ENCODE measurements around the gene ARID5B. TPM values are rescaled to one million over a fixed set of nuclear protein-coding genes. Genes with fewer than 3 reads are reported as not detected.

ARID5B gene
- polyA plus RNA-seq, 1 of the 3 experiments (the other 2 are of a cell fraction): 10.9 TPM

GRCh38 chr10:62037166-62037831 is 135.8 kb downstream of the ARID5B start:
- H3K9me2 ChIP-seq: no peaks in the 10 kb centered on the region
- H2AFZ ChIP-seq (ENCODE audit: low read depth): peak overlapping the region; percentile 32; the same call in 1 of the 2 replicates
- no peaks in the 10 kb centered on the region for H3K27me3 ChIP-seq (ENCODE audit: insufficient read depth)
- no peak for DNase-seq
- H3K9me3 ChIP-seq: no peaks in the 10 kb centered on the region
- peaks cover 39 to 60% of the 10 kb centered on the region in 2 experiments for H3K4me1 ChIP-seq (ENCODE audit: control insufficient read depth in 1 of 2, insufficient read depth in 2 of 2, low read depth in 1 of 2, low read length in 1 of 2)
- WGBS (ENCODE audit: low lambda C conversion rate): 62% methylated on average over 8 of the region's 8 CpGs
- H4K20me1 ChIP-seq (ENCODE audit: insufficient read depth): no peaks in the 10 kb centered on the region
- H3K79me2 ChIP-seq (ENCODE audit: insufficient read depth): peaks cover 46% of the 10 kb centered on the region
- ChIA-PET POLR2A (interaction anchor here (1.2 kb wide), 1 partner anchor 208 kb away, joined by 3 read pairs; no protein-coding TSS in a partner anchor), CTCF (interaction anchor here (0.7 to 11.2 kb wide), 15 partner anchors 11 to 1123 kb away, joined by 3 to 190 read pairs (median 16); partner anchors contain the start of gene ARID5B)
- H3F3A ChIP-seq (replicated peaks; ENCODE audit: insufficient read depth): peaks cover 23% of the 10 kb centered on the region
- no peaks in the 10 kb centered on the region for H3K36me3 ChIP-seq (replicated peaks in 1 of 2; ENCODE audit: control insufficient read depth in 1 of 2, insufficient read depth in 2 of 2, low read length in 1 of 2)
- no peak overlapping the region for H3K4me3 ChIP-seq (ENCODE audit: low read depth in 2 of 2, low read length in 1 of 2)
- H3K27ac ChIP-seq (ENCODE audit: low read depth in 2 of 2, low read length in 1 of 2): peak overlapping the region; percentile 75 to 84; a peak in 3 of 4 replicates
- TF ChIP-seq POLR2AphosphoS5 (IDR thresholded peaks at IDR 0.05; ENCODE audit: low read depth, low read length) (peak; percentile 26; the same call in 1 of the 2 replicates), TCF12 (IDR thresholded peaks at IDR 0.05) (peak; percentile 86), IRF3 (IDR thresholded peaks at IDR 0.05; ENCODE audit: low read depth, low read length) (no peak), EP300 (IDR thresholded peaks at IDR 0.05; ENCODE audit: borderline replicate concordance in 1 of 2, low read depth in 1 of 2, low read length in 1 of 2) (peak; percentile 32 to 70; a peak in 1 of 4 replicates), SMC3 (IDR thresholded peaks at IDR 0.05; ENCODE audit: low read depth, low read length) (no peak), JUND (IDR thresholded peaks at IDR 0.05) (peak; percentile 35), MEF2A (IDR thresholded peaks at IDR 0.05; ENCODE audit: borderline replicate concordance, low read depth) (peak; percentile 78), CHD2 (IDR thresholded peaks at IDR 0.05; ENCODE audit: low read length, partially characterized antibody) (peak; percentile 51), TEAD4 (IDR thresholded peaks at IDR 0.05; ENCODE audit: borderline replicate concordance, insufficient read depth) (no peak), NFIC (IDR thresholded peaks at IDR 0.05; ENCODE audit: borderline replicate concordance) (peak; percentile 70), YY1 (IDR thresholded peaks at IDR 0.05; ENCODE audit: low read depth) (no peak)
- TF ChIP-seq, protein P1, sequence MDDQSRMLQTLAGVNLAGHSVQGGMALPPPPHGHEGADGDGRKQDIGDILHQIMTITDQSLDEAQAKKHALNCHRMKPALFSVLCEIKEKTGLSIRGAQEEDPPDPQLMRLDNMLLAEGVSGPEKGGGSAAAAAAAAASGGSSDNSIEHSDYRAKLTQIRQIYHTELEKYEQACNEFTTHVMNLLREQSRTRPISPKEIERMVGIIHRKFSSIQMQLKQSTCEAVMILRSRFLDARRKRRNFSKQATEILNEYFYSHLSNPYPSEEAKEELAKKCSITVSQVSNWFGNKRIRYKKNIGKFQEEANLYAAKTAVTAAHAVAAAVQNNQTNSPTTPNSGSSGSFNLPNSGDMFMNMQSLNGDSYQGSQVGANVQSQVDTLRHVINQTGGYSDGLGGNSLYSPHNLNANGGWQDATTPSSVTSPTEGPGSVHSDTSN (IDR thresholded peaks at IDR 0.05): peak; percentile 56
- H3K4me2 ChIP-seq: peak overlapping the region; percentile 67; the same call in 1 of the 2 replicates
- peak overlapping the region; percentile 6; the same call in 1 of the 2 replicates for H3K9ac ChIP-seq

DNA sequence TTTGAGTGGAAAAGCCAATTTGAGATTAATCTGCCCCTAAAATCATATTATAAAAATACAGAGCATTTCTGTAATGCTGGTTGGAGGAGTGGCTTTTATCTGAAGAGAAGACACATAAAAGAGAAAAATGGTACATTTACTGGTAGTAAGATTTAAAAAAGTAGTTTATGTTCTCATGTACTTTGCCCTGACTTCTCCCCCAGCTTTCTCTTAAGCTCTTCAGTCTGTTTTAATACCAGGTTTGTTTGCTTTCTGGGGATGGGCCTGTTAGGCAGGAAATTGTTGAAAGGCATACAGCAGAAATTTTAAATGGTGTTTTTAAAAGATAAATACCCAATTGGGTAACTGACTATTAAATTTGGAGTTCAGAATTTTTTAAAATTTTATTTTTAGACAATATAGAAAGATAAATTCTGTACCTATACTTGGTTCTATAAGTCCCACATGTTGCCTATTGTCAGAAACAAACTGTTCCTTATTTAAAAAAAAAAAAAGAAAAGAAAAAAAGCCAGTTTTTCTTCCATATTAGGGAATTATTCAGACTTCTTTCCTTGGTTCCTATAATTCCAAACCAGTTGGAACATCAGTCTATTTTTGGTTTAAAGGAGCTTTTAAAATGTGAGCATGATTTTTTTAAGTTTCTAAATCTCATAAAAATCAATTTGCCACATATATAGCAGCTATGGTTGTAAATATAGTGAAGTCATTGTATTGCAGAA is 136.6 kb downstream of the ARID5B start:
- H3K4me1 ChIP-seq (ENCODE audit: control insufficient read depth in 1 of 2, insufficient read depth in 2 of 2, low read depth in 1 of 2, low read length in 1 of 2): peaks cover 39 to 63% of the 10 kb centered on the region in 2 experiments
- no peaks in the 10 kb centered on the region for H4K20me1 ChIP-seq (ENCODE audit: insufficient read depth)
- peak overlapping the region; percentile 67 for H3K4me2 ChIP-seq
- no peaks in the 10 kb centered on the region for H3K9me3 ChIP-seq
- H3K36me3 ChIP-seq (replicated peaks in 1 of 2; ENCODE audit: control insufficient read depth in 1 of 2, insufficient read depth in 2 of 2, low read length in 1 of 2): no peaks in the 10 kb centered on the region
- ChIA-PET POLR2A (interaction anchor here (1.0 to 1.2 kb wide), 2 partner anchors 207 kb away, joined by 3 to 4 read pairs; no protein-coding TSS in a partner anchor), CTCF (interaction anchor here (0.6 to 11.2 kb wide), 44 partner anchors 9 to 1155 kb away, joined by 3 to 190 read pairs (median 4); partner anchors contain the start of gene ARID5B)
- DNase-seq: no peak
- peaks cover 52% of the 10 kb centered on the region for H3K79me2 ChIP-seq (ENCODE audit: insufficient read depth)
- H3K9ac ChIP-seq: peak overlapping the region; percentile 6; the same call in 1 of the 2 replicates
- no peaks in the 10 kb centered on the region for H3K9me2 ChIP-seq
- H3K27me3 ChIP-seq (ENCODE audit: insufficient read depth): no peaks in the 10 kb centered on the region
- H2AFZ ChIP-seq (ENCODE audit: low read depth): no peak overlapping the region
- H3F3A ChIP-seq (replicated peaks; ENCODE audit: insufficient read depth): peaks cover 23% of the 10 kb centered on the region
- peak overlapping the region; percentile 75 to 84 for H3K27ac ChIP-seq (ENCODE audit: low read depth in 2 of 2, low read length in 1 of 2)
- 0 out of 4 replicates have a peak overlapping the region, but pooled peaks of 1 of the 2 experiments have one; percentile 43 for H3K4me3 ChIP-seq (ENCODE audit: low read depth in 2 of 2, low read length in 1 of 2)
- TF ChIP-seq, protein P2, sequence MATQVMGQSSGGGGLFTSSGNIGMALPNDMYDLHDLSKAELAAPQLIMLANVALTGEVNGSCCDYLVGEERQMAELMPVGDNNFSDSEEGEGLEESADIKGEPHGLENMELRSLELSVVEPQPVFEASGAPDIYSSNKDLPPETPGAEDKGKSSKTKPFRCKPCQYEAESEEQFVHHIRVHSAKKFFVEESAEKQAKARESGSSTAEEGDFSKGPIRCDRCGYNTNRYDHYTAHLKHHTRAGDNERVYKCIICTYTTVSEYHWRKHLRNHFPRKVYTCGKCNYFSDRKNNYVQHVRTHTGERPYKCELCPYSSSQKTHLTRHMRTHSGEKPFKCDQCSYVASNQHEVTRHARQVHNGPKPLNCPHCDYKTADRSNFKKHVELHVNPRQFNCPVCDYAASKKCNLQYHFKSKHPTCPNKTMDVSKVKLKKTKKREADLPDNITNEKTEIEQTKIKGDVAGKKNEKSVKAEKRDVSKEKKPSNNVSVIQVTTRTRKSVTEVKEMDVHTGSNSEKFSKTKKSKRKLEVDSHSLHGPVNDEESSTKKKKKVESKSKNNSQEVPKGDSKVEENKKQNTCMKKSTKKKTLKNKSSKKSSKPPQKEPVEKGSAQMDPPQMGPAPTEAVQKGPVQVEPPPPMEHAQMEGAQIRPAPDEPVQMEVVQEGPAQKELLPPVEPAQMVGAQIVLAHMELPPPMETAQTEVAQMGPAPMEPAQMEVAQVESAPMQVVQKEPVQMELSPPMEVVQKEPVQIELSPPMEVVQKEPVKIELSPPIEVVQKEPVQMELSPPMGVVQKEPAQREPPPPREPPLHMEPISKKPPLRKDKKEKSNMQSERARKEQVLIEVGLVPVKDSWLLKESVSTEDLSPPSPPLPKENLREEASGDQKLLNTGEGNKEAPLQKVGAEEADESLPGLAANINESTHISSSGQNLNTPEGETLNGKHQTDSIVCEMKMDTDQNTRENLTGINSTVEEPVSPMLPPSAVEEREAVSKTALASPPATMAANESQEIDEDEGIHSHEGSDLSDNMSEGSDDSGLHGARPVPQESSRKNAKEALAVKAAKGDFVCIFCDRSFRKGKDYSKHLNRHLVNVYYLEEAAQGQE (IDR thresholded peaks at IDR 0.05; ENCODE audit: low read depth, low read length): no peak
- TF ChIP-seq EP300 (IDR thresholded peaks at IDR 0.05; ENCODE audit: borderline replicate concordance in 1 of 2, low read depth in 1 of 2, low read length in 1 of 2) (no peak), MEF2A (IDR thresholded peaks at IDR 0.05; ENCODE audit: borderline replicate concordance, low read depth) (no peak), SIN3A (IDR thresholded peaks at IDR 0.05; ENCODE audit: borderline replicate concordance, low read depth, low read length) (no peak), RAD21 (IDR thresholded peaks at IDR 0.05; ENCODE audit: low read length) (no peak), EZH2phosphoT487 (IDR thresholded peaks at IDR 0.05; ENCODE audit: borderline replicate concordance, low read depth) (no peak), FOXM1 (IDR thresholded peaks at IDR 0.05; ENCODE audit: low read depth) (no peak), MXI1 (IDR thresholded peaks at IDR 0.05; ENCODE audit: low read depth, low read length) (no peak), NRF1 (IDR thresholded peaks at IDR 0.05; ENCODE audit: low read depth, low read length) (no peak), GATA2 (CRISPR knock-in tag; IDR thresholded peaks at IDR 0.05) (no peak)
